ENCODE data around the gene TRIM71. TPM values are rescaled to one million over a fixed set of nuclear protein-coding genes. Genes with fewer than 3 reads are reported as not detected.
A peak's percentile ranks its signal among the peaks of the same experiment; 100 is the strongest.

TRIM71 gene
- total and polyA plus RNA-seq, 2 of the 13 experiments (the other 11 are each of a cell fraction or from before 2014, with no cell fraction given), result 21.7 to 76.9 TPM

DNA sequence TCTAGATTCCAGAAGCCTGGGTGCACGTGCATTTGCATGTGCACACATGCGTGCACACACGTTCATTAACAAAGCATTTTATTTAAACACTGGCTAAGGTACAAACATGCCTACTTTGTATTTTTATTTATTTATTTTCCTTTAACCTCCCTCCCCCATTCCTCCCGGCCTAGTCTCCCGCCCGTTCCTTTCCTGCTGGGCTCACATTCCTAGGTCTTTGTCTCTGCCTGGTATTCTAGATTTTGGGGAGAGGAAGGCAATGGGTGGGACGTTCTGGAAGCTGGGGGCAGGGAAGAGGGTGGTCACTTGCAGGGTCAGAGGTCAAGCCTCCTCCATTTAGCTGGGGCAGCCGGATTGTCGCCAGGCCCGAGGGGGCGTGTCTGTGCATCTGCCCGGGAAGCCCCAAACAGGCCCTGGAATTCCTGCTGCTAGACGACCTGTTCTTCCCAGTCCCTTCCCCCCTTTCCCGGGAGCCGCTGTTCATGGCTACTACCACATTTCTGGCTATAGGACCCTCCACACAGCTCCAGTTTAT, 51.8 kb downstream of the TRIM71 start (continued):
- TF ChIP-seq, protein P1, sequence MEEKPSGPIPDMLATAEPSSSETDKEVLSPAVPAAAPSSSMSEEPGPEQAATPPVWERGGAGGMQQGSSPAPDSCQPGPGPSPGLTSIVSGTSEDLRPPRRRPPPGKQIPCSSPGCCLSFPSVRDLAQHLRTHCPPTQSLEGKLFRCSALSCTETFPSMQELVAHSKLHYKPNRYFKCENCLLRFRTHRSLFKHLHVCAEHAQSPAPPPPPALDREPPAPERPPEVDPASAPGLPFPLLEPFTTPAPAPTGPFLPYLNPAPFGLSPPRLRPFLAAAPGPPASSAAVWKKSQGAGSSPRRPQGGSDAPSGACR (CRISPR knock-in tag; IDR thresholded peaks at IDR 0.05), result no peak
- TF ChIP-seq GTF3A (CRISPR knock-in tag; conservative IDR thresholded peaks at IDR 0.05) (no peak), PRPF4 (IDR thresholded peaks at IDR 0.05; ENCODE audit: low read depth, low read length, poor library complexity, severe bottlenecking) (no peak), ZBTB43 (CRISPR knock-in tag; conservative IDR thresholded peaks at IDR 0.05) (no peak), TEAD3 (CRISPR knock-in tag; optimal IDR thresholded peaks at IDR 0.05; ENCODE audit: borderline replicate concordance) (peak; percentile 27), PHF20 (CRISPR knock-in tag; IDR thresholded peaks at IDR 0.05) (no peak), JDP2 (CRISPR knock-in tag; IDR thresholded peaks at IDR 0.05; ENCODE audit: borderline replicate concordance) (no peak), ZNF558 (CRISPR knock-in tag; IDR thresholded peaks at IDR 0.05; ENCODE audit: borderline replicate concordance) (no peak), CC2D1A (CRISPR knock-in tag; IDR thresholded peaks at IDR 0.05) (no peak), KMT2A (CRISPR knock-in tag; IDR thresholded peaks at IDR 0.05) (no peak), TBX2 (CRISPR knock-in tag; IDR thresholded peaks at IDR 0.05; ENCODE audit: borderline replicate concordance) (peak; percentile 33; the same call in 1 of the 2 replicates), ZNF878 (CRISPR knock-in tag; IDR thresholded peaks at IDR 0.05) (no peak), DNMT1 (CRISPR knock-in tag; IDR thresholded peaks at IDR 0.05) (no peak), SSRP1 (CRISPR knock-in tag; IDR thresholded peaks at IDR 0.05) (no peak), PRDM4 (CRISPR knock-in tag; IDR thresholded peaks at IDR 0.05; ENCODE audit: borderline replicate concordance) (no peak)
- TF ChIP-seq, protein P2, sequence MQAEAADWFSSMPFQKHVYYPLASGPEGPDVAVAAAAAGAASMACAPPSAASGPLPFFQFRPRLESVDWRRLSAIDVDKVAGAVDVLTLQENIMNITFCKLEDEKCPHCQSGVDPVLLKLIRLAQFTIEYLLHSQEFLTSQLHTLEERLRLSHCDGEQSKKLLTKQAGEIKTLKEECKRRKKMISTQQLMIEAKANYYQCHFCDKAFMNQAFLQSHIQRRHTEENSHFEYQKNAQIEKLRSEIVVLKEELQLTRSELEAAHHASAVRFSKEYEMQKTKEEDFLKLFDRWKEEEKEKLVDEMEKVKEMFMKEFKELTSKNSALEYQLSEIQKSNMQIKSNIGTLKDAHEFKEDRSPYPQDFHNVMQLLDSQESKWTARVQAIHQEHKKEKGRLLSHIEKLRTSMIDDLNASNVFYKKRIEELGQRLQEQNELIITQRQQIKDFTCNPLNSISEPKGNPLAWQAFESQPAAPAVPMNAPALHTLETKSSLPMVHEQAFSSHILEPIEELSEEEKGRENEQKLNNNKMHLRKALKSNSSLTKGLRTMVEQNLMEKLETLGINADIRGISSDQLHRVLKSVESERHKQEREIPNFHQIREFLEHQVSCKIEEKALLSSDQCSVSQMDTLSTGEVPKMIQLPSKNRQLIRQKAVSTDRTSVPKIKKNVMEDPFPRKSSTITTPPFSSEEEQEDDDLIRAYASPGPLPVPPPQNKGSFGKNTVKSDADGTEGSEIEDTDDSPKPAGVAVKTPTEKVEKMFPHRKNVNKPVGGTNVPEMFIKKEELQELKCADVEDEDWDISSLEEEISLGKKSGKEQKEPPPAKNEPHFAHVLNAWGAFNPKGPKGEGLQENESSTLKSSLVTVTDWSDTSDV (CRISPR knock-in tag; IDR thresholded peaks at IDR 0.05), result no peak

Measured in HepG2 (cell line).